KBM-7 (cell line): ENCODE data around the gene EPC1.
"Not testable (repeated sequence)": the region's sequence is repeated elsewhere in the genome, so short reads cannot be mapped to it uniquely, and the experiment has no call there.

Source experiments
- DNase-seq: peaks from one replicate; pipeline ENCODE4 v3.0.0-alpha.2; 2015
- in situ Hi-C: fragments of 300-500 bp; cut with MboI; formaldehyde crosslinking; loops from 2 replicates; pipeline ENCODE4 v1.14.3; 2020; ENCODE audit warnings: low sequenced_read_pairs, low pct_unique_long_range_greater_than_20kb, mixed read lengths

The EPC1 gene

GRCh38 chr10:32373496-32373895 is 26.5 kb upstream of the EPC1 start:
- in situ Hi-C loops, result no loop called here
- DNase-seq, result no peak

- no peak for DNase-seq
- in situ Hi-C loops, result no loop called here
These were observed 26.1 kb upstream of the EPC1 start for GRCh38 chr10:32373031-32373430.

- no peak for DNase-seq
- in situ Hi-C loops, result no loop called here
These were observed 25.3 kb upstream of the EPC1 start for GRCh38 chr10:32372000-32372875.

- in situ Hi-C loops, result no loop called here
- DNase-seq, result no peak
These were observed 24.1 kb upstream of the EPC1 start for GRCh38 chr10:32371101-32371500.

- in situ Hi-C loops, result no loop called here
- DNase-seq, result peak; percentile 74
These were observed 21.0 kb upstream of the EPC1 start for GRCh38 chr10:32367793-32368453.

GRCh38 chr10:32366588-32366987 is 19.6 kb upstream of the EPC1 start:
- in situ Hi-C loops, result no loop called here
- DNase-seq, result no peak

- DNase-seq, result no peak
These were observed 19.2 kb upstream of the EPC1 start for GRCh38 chr10:32366111-32366510.

GRCh38 chr10:32365404-32365803 is 18.4 kb upstream of the EPC1 start:
- in situ Hi-C loops, DNase-seq: not testable (repeated sequence)

More at GRCh38 chr10:32366111-32366510, 19.2 kb upstream of the EPC1 start:
- in situ Hi-C loops, result no loop called here

GRCh38 chr10:32362571-32362970 is 15.6 kb upstream of the EPC1 start:
- no peak for DNase-seq

GRCh38 chr10:32360884-32361283 is 13.9 kb upstream of the EPC1 start:
- DNase-seq, result no peak
- in situ Hi-C loops, result no loop called here

More at GRCh38 chr10:32362571-32362970, 15.6 kb upstream of the EPC1 start:
- in situ Hi-C loops, result no loop called here

- in situ Hi-C loops, result no loop called here
- DNase-seq, result no peak
These were observed 13.3 kb upstream of the EPC1 start for GRCh38 chr10:32360241-32360640.

GRCh38 chr10:32357056-32357735 is 10.2 kb upstream of the EPC1 start:
- in situ Hi-C loops, result no loop called here
- DNase-seq, result no peak

GRCh38 chr10:32354690-32355089 is 7.7 kb upstream of the EPC1 start:
- in situ Hi-C loops, DNase-seq: not testable (repeated sequence)

- in situ Hi-C loops, result no loop called here
- DNase-seq, result no peak
These were observed 3.9 kb upstream of the EPC1 start for GRCh38 chr10:32350811-32351350.

GRCh38 chr10:32349968-32350738 is 3.2 kb upstream of the EPC1 start:
- in situ Hi-C loops, result no loop called here
- DNase-seq, result no peak

GRCh38 chr10:32349199-32349585 is 2.2 kb upstream of the EPC1 start:
- in situ Hi-C loops, result no loop called here
- no peak for DNase-seq

- DNase-seq, result no peak
- in situ Hi-C loops, result no loop called here
These were observed 1.6 kb upstream of the EPC1 start for GRCh38 chr10:32348297-32349198.
